Brain pericyte (primary cell): Measurements from ENCODE around the gene TET2.

Experiments used
- DNase-seq: peaks from one replicate; pipeline ENCODE4 v3.0.0-alpha.2; 2012; ENCODE audit warnings: low read depth, low spot score

The TET2 gene

GRCh38 chr4:105182211-105182610, 35.5 kb downstream of the TET2 start:
- no peak for DNase-seq

- DNase-seq = no peak
These were observed 37.8 kb downstream of the TET2 start for GRCh38 chr4:105184316-105184980.

- no peak for DNase-seq
These were observed 40.1 kb downstream of the TET2 start for GRCh38 chr4:105186701-105187161.

- DNase-seq = no peak
These were observed 43.4 kb downstream of the TET2 start for GRCh38 chr4:105189855-105190650.

GRCh38 chr4:105191621-105192210, 45.0 kb downstream of the TET2 start:
- no peak for DNase-seq

- DNase-seq = no peak
These were observed 45.8 kb downstream of the TET2 start for GRCh38 chr4:105192474-105192873.

GRCh38 chr4:105192910-105193309, 46.2 kb downstream of the TET2 start:
- DNase-seq = no peak

GRCh38 chr4:105193536-105193935, 46.9 kb downstream of the TET2 start:
- no peak for DNase-seq

GRCh38 chr4:105194328-105195231, 47.9 kb downstream of the TET2 start:
- DNase-seq = no peak

- no peak for DNase-seq
These were observed 50.0 kb downstream of the TET2 start for GRCh38 chr4:105196523-105197145.

- no peak for DNase-seq
These were observed 51.1 kb downstream of the TET2 start for GRCh38 chr4:105197777-105198176.

GRCh38 chr4:105198541-105198940, 51.9 kb downstream of the TET2 start:
- no peak for DNase-seq

- DNase-seq = no peak
These were observed 59.5 kb downstream of the TET2 start for GRCh38 chr4:105206214-105206613.

GRCh38 chr4:105207386-105207785, 60.7 kb downstream of the TET2 start:
- no peak for DNase-seq

- DNase-seq = no peak
These were observed 61.9 kb downstream of the TET2 start for GRCh38 chr4:105208561-105208960.

- no peak for DNase-seq
These were observed 64.2 kb downstream of the TET2 start for GRCh38 chr4:105210916-105211315.

GRCh38 chr4:105215609-105216313, 69.1 kb downstream of the TET2 start:
- DNase-seq = no peak

- DNase-seq = no peak
These were observed 78.8 kb downstream of the TET2 start for GRCh38 chr4:105225500-105225899.

GRCh38 chr4:105227054-105227453, 80.4 kb downstream of the TET2 start:
- no peak for DNase-seq

GRCh38 chr4:105230287-105230686, 83.6 kb downstream of the TET2 start:
- no peak for DNase-seq

GRCh38 chr4:105232374-105232773, 85.7 kb downstream of the TET2 start:
- no peak for DNase-seq
